HUES6 (cell line): Measurements from ENCODE around the gene SGK1.
"Not testable (repeated sequence)": the region's sequence is repeated elsewhere in the genome, so short reads cannot be mapped to it uniquely, and the experiment has no call there.

Experiments
- H3K27ac ChIP-seq: 2 replicates; pipeline ENCODE4 v1.7.0; 2013; ENCODE audit warnings: low read depth, mild to moderate bottlenecking, low read length, inconsistent platforms
- H3K27me3 ChIP-seq: 2 replicates; pipeline ENCODE4 v1.6.1; 2013; ENCODE audit warnings: low read length; ENCODE audit not compliant: control insufficient read depth, insufficient read depth
- H3K36me3 ChIP-seq: 2 replicates; pipeline ENCODE4 v1.6.1; 2013; ENCODE audit warnings: low read length; ENCODE audit not compliant: control insufficient read depth, insufficient read depth
- H3K4me1 ChIP-seq: 2 replicates; pipeline ENCODE4 v1.6.1; 2013; ENCODE audit warnings: low read length; ENCODE audit not compliant: control insufficient read depth, insufficient read depth
- H3K4me3 ChIP-seq: 2 replicates; pipeline ENCODE4 v1.5.1; 2013; ENCODE audit warnings: low read depth, low read length
- H3K9ac ChIP-seq: one replicate; pipeline ENCODE4 v1.6.1; 2013; ENCODE audit warnings: mild to moderate bottlenecking, low read length
- H3K9me3 ChIP-seq: 2 replicates; pipeline ENCODE4 v1.6.1; 2013; ENCODE audit warnings: low read depth, low read length; ENCODE audit not compliant: control insufficient read depth, insufficient read depth

The SGK1 gene

GRCh38 chr6:134187154-134187553 lies 130.8 kb downstream of the SGK1 start:
- Histone ChIP-seq H3K4me1 (peaks cover 15% of the 10 kb centered on the region), H3K9me3 (no peaks in the 10 kb centered on the region), H3K27me3 (no peaks in the 10 kb centered on the region), H3K27ac (no peak overlapping the region), H3K9ac (no peak overlapping the region), H3K4me3 (no peak overlapping the region), H3K36me3 (no peaks in the 10 kb centered on the region)

GRCh38 chr6:134186355-134186754 lies 131.6 kb downstream of the SGK1 start:
- Histone ChIP-seq H3K36me3 (no peaks in the 10 kb centered on the region), H3K9ac (no peak overlapping the region), H3K4me1 (peaks cover 15% of the 10 kb centered on the region), H3K27ac (no peak overlapping the region), H3K9me3 (no peaks in the 10 kb centered on the region), H3K4me3 (no peak overlapping the region), H3K27me3 (no peaks in the 10 kb centered on the region)

GRCh38 chr6:134185277-134185676 lies 132.6 kb downstream of the SGK1 start:
- Histone ChIP-seq H3K36me3 (no peaks in the 10 kb centered on the region), H3K9me3 (no peaks in the 10 kb centered on the region), H3K27me3 (no peaks in the 10 kb centered on the region), H3K9ac (no peak overlapping the region), H3K4me3 (no peak overlapping the region), H3K4me1 (peaks cover 17% of the 10 kb centered on the region), H3K27ac (no peak overlapping the region)

GRCh38 chr6:134183844-134184243 lies 134.1 kb downstream of the SGK1 start:
- no peaks in the 10 kb centered on the region for H3K27me3 ChIP-seq
- no peak overlapping the region for H3K9ac ChIP-seq
- no peaks in the 10 kb centered on the region for H3K9me3 ChIP-seq
- H3K4me1 ChIP-seq, result peaks cover 18% of the 10 kb centered on the region
- H3K27ac ChIP-seq, result no peak overlapping the region
- no peaks in the 10 kb centered on the region for H3K36me3 ChIP-seq
- no peak overlapping the region for H3K4me3 ChIP-seq

GRCh38 chr6:134182528-134182927 lies 135.4 kb downstream of the SGK1 start:
- Histone ChIP-seq H3K4me3 (no peak overlapping the region), H3K9ac (no peak overlapping the region), H3K27ac (no peak overlapping the region), H3K4me1 (peaks cover 27% of the 10 kb centered on the region), H3K9me3 (no peaks in the 10 kb centered on the region), H3K36me3 (no peaks in the 10 kb centered on the region), H3K27me3 (peaks cover 4% of the 10 kb centered on the region)

- peaks cover 27% of the 10 kb centered on the region for H3K4me1 ChIP-seq
- not testable (repeated sequence) for H3K36me3 ChIP-seq, H3K27ac ChIP-seq, H3K4me3 ChIP-seq, H3K9me3 ChIP-seq, H3K9ac ChIP-seq, H3K27me3 ChIP-seq
Measured at GRCh38 chr6:134181726-134182125, 136.2 kb downstream of the SGK1 start.

- peaks cover 14% of the 10 kb centered on the region for H3K27me3 ChIP-seq
- not testable (repeated sequence) for H3K9me3 ChIP-seq, H3K4me3 ChIP-seq, H3K27ac ChIP-seq, H3K9ac ChIP-seq, H3K36me3 ChIP-seq
- peaks cover 31% of the 10 kb centered on the region for H3K4me1 ChIP-seq
Measured at GRCh38 chr6:134181251-134181650, 136.7 kb downstream of the SGK1 start.

GRCh38 chr6:134180540-134180939 lies 137.4 kb downstream of the SGK1 start:
- Histone ChIP-seq H3K4me1 (peaks cover 36% of the 10 kb centered on the region), H3K27me3 (peaks cover 14% of the 10 kb centered on the region)
- H3K9ac ChIP-seq, H3K4me3 ChIP-seq, H3K36me3 ChIP-seq, H3K9me3 ChIP-seq, H3K27ac ChIP-seq: not testable (repeated sequence)

GRCh38 chr6:134178161-134179044 lies 139.5 kb downstream of the SGK1 start:
- Histone ChIP-seq H3K9ac (no peak overlapping the region), H3K27ac (no peak overlapping the region)

GRCh38 chr6:134177753-134178160 lies 140.2 kb downstream of the SGK1 start:
- H3K36me3 ChIP-seq, result peaks cover 11% of the 10 kb centered on the region
- no peaks in the 10 kb centered on the region for H3K9me3 ChIP-seq
- no peak overlapping the region for H3K9ac ChIP-seq
- peaks cover 14% of the 10 kb centered on the region for H3K27me3 ChIP-seq
- peaks cover 25% of the 10 kb centered on the region for H3K4me1 ChIP-seq
- peak overlapping the region; percentile 31 for H3K4me3 ChIP-seq
- H3K27ac ChIP-seq, result no peak overlapping the region

More at GRCh38 chr6:134178161-134179044, 139.5 kb downstream of the SGK1 start:
- Histone ChIP-seq H3K9me3 (no peaks in the 10 kb centered on the region), H3K36me3 (peaks cover 4% of the 10 kb centered on the region), H3K4me1 (peaks cover 32% of the 10 kb centered on the region), H3K27me3 (peaks cover 14% of the 10 kb centered on the region), H3K4me3 (peak overlapping the region; percentile 31)

GRCh38 chr6:134177236-134177635 lies 140.7 kb downstream of the SGK1 start:
- Histone ChIP-seq H3K36me3 (peaks cover 16% of the 10 kb centered on the region), H3K4me1 (peaks cover 21% of the 10 kb centered on the region), H3K9me3 (no peaks in the 10 kb centered on the region), H3K27ac (no peak overlapping the region), H3K9ac (no peak overlapping the region), H3K4me3 (no peak overlapping the region), H3K27me3 (peaks cover 14% of the 10 kb centered on the region)
